Head of caudate nucleus (tissue), 42 donors: Measurements from ENCODE around the gene NEURL1.
"Not testable (repeated sequence)": the region's sequence is repeated elsewhere in the genome, so short reads cannot be mapped to it uniquely, and the experiment has no call there.

Source experiments
- DNase-seq, 42 donors: peaks; one replicate each; pipeline versions ENCODE4 v3.0.0 to v3.0.0-alpha.2; 2020 to 2021; ENCODE audit warnings: mixed read lengths in 7 of 42
- intact Hi-C: fragments of 100-400 bp; cut with DNase I; formaldehyde crosslinking; loops from one replicate; pipeline ENCODE4 v1.15.0; 2022

The NEURL1 gene

DNA sequence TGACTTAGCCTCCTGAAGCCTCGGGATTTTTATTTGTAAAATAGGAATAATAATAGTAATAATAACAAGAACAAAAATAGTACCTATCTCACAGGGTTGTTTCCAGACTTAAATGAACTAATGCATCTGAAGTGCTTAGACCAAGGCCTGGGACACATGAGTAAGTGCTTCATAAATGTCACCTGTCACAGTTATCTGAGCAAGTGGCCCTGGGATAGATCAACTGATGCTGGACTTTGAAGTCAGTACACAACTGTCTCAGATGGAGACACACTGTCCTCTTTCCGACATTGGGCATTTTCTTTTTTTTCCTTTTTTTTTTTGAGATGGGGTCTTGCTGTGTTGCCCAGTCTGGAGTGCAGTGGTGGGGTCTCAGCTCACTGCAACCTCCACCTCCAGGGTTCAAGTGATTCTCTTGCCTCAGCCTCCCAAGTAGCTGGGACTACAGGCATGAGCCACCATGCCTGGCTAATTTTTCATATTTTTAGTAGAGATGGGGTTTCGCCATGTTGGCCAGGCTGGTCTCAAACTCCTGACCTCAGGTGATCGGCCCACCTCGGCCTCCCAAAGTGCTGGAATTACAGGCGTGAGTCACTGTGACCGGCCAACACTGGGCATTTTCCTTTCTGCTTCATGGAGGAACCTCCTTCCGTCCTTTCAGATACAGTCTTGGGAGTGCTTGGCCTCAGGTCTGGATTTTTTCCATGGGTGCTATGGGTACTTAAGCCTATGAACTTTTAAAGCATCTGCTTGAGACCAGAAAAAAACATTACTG, 6.7 kb upstream of the NEURL1 start:
- intact Hi-C loops, result loop anchor here (2.0 kb wide), 1 partner anchor 72 kb away; no protein-coding TSS in a partner anchor
- DNase-seq, result not testable (repeated sequence)

DNA sequence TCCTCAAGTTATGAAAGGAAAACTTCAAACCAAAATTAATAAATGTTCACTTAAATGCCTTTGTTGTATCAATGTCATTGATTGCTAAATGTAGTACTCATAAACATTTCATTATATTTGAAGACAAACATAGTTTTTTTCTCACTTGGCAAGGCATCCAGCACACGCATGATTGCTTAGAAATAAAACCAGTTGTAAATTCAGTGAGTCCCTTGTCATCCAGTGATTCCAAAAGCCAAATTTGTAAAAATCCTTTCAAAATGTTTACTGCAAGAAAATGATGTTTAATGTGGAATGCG, 6.1 kb upstream of the NEURL1 start:
- no peak for DNase-seq
- intact Hi-C loops, result loop anchor here (2.0 kb wide), 1 partner anchor 73 kb away; no protein-coding TSS in a partner anchor

DNA sequence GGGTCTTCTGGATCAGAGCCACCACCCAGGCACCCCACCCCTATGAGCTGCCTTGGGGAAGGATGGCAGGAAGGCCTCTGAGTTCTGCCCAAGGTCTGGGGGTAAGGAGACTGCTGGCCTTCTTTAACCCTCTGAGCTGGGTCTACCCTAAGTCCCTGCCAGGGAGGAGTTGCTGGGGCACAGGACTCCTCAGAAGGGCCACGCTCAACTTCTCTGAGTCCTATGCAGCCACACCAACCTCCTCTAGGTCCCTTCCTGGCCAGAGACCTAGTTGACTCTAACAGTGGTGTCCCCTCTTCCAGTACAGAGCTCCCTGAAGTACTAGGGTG, 2.6 kb upstream of the NEURL1 start:
- intact Hi-C loops, result no loop called here
- DNase-seq, result no peak

DNA sequence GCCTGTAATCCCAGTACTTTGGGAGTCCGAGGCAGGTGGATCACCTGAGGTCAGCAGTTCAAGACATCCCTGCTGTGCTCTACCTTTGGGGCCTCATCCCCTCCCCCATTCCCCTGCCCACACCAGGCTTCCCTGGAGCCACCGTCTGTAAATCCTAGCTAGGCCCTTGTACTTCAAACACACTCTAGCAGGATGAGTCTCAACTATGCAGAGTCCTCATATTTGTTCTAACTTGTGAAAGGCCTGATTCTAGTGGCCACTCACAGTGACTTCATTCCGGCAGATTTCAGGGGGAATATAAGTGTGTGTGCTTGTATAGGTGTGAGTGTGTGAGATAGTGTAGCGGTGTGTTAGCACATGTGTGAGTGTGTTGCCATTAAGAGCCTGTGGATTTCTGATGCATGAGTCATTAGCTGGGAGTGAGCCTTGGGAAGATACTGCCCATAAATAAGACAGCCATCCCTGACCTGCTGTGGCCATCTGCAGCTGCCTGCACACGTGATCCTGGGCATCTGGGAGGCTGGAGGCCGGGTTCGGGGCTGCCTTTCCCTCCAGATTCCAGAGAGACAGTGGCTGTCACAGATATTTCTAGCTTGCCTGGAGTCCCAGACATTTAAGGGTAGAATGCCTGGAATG, 1.7 kb upstream of the NEURL1 start:
- intact Hi-C loops, result no loop called here
- no peak for DNase-seq

DNA sequence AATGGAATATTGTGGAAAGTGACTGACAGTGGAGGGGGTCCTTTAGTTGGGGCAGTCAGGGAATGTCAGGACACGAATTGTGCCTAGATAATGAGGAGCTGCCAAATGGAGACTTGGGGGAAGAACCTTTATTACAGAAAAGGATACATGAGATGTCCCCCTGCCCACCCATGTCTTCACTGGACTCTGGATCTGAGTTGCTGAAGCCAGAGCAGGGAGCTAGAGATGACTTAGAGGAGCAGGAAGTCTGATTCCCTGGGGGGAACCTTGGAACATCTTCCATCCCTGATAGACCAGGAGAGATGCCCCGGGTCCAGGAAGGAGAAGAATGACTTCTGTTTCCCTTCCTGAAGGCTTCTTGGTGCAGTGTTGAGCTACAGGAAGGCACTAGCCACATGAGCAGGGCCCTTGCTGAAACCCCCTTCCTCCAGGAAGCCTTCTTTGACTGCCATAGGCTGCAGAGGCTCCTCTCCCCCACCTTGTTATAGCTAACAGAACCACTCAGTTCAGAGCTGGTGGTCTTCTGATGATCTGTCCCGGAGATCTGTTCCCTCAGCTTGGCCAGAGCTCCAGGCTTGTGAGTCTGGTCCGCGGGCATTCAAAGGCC, 747 bp upstream of the NEURL1 start:
- DNase-seq, result no peak
- intact Hi-C loops, result no loop called here

DNA sequence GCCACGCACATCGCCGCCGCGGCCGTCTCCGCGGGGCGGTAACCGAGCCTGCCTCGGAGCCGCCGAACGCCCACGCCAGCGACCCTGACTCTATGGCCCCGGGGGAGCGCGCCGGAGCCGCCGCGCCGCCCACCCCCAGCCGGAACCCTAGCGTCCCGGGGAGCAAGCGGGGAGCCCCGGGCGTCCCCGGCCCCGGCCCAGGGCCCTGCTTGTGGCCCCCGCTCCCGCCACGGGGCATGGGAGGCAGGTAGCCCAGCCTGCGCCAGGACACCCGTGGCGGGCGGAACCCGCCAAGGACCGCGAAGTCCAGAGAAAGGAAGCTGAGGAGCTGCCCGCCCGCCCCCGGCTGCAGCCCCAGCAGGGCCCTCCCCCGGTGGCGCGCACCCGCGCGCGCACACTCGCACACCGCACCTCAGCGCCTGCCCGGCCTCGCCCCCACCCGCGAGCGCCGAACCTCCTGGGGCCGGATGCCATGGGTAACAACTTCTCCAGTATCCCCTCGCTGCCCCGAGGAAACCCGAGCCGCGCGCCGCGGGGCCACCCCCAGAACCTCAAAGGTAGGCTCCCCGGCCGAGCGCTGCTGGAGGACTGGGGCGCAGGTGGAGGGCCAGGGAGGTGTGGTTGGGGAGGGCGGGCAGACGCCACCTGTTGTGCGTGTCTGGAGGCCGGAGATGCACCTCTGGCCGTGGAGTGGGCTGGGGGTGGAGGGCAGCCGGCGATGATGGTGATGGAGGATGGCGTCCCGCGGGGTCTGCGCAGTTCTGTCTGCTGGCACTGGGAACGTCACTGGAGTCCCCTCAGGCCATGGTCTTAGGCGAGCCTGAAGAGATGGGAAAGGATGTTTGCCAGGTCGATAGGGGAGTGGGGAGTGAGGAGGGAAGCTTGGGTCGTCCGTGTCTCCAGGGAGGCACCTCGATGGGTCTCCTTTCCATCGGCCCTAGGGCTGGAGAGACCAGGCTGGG, 692 bp downstream of the NEURL1 start:
- intact Hi-C loops, result no loop called here
- DNase-seq, result peak in 35 of 42 donors; percentile 7 to 69 (median 45)

DNA sequence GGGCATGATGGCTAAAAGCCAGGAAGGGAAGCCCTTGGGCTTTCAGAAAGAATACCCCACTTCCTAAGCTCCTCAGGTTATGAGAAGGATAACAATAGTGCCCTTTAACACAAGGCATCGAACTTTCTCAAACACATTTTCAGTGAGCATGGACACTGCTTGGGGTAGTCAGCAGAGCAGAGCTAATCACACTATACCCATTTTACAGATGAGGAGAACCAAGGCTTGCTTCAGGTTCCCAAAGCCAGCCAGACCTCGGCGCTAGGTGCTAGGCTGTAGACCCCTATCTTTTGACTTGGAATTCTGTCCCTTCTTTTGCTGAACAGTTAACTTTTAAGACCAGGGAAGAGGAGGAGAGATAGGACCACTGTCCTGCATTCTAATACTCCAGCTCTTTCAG, 1.8 kb downstream of the NEURL1 start:
- intact Hi-C loops, result no loop called here
- DNase-seq, result no peak

DNA sequence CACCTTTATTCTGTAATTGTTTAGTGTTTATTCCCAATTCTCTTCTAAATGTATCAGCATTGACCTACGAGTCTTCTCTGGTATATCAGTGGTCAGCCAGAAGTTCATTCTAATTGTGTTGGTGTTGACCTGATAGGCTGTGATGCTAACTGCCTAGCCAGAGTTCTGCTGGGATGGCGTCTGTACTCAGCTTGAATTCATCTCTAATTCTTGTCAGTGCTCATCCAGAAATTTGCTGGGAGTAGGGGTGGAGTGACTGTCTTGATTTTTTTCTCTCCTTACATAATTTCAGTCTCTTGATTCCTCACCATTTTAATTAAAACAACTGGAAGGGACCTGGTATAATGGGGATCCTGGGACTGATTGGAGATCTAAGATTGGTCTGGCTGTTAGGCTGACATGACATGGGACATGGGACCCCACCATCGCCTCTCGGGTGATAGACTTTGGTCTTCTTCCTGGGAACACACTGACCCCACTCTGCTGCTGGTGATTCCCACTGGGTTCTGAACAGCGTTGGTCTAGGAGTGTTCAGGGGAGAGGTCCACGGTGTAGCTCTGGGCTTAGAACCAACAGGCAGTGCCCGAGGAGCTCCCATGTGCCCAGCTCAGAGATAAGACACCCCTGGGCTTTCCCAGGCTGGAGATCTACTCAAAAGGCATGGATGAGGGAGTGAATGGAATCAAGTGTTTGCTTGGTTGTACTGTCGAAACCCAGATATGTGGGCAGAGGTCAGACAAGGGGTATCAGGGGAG, 3.8 kb downstream of the NEURL1 start:
- intact Hi-C loops, result no loop called here
- DNase-seq, result peak in 8 of 42 donors; percentile 25 to 56 (median 39)

DNA sequence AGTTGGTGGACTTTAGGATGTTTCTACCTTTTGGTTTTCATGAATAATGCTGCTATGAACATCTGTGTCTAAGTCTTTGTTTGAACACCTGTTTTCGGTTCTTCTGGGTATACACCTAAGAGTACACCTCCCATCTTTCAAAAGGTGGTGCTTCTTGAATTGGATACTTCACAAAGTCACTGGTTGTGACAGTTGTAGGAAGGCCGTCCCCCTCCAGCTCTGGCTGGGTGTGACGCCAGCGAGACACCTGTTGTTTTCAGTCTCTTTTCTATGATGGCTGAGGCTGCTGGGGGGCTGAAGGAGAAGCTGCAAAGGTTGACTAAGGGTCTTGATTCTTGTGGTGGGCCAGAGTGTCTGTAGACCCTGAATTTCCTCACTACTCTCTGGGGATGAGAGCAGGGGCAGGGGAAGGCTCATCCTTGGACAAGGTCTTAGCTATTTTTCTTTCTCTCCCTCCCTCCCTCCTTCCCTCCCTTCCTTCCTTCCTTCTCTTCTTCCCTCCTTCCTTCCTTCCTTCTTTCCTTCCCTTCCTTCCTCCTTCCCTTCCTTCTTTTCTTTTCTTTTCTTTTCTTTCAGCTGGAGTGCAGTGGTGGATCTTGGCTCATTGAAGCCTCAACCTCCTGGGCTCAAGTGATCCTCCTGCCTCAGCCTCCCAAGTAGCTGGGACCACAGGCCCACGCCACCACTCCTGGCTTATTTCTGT, 5.6 kb downstream of the NEURL1 start:
- intact Hi-C loops, result no loop called here
- DNase-seq, result no peak

DNA sequence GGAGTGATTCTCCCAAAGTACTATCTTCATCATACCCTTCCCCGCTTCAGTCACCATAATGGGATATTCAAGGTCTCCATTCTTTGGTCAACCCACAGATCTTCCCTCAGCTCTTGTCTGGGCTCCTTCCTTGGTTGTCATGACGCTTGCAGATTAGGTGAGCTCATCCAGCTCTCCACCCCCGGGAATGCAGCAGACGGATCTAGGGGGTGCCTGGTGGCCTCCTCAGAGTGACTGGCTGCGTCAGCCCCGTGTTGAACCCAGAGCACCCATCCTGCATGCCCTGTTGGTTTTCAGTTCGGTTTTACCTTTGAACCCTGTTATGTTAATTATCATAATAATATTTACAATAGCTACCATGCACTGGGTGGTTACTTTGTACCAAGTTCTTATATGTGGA, 6.4 kb downstream of the NEURL1 start:
- DNase-seq, result peak in 37 of 42 donors; percentile 24 to 84 (median 57)
- intact Hi-C loops, result no loop called here

DNA sequence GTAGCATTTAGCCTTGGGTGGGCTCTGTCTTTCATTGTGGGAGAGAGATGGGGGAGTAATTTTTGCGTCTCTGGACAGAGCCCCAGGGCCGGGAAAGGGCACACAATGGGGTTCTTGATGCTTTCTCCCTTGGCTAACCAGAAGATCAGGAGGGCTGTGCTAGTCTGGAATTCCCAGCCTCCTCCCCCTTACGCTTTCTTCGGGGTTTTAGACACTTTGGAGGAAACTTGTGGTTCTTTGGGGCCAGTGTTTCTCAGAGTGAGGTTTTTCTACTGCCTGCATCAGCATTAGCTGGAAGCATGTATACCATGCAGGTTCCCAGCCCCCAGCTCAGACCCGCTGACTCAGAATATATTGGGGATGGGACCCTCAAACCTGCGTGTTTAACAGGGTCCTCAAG, 7.0 kb downstream of the NEURL1 start:
- no peak for DNase-seq

DNA sequence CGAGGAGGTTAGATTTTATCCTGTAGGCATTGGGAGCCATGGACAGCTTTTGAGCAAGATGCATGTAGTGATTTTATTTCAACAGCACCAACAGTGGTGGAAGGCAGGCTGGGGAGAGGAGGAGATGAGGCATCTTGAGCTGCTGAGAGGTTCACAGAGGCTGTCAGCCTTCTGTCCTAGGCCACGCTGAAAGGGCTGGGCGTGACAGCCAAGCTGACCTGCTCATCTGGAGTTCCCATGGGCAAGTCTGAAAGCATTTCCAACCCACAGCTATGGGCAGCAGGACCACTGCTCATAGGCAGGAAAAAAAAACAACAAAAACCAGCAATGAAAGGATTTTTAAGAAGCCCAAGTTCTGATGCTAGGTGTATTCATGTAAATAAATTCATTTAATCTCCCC, 7.7 kb downstream of the NEURL1 start:
- intact Hi-C loops, result no loop called here
- DNase-seq, result no peak

More for the DNA sequence above, 7.0 kb downstream of the NEURL1 start:
- intact Hi-C loops, result no loop called here

DNA sequence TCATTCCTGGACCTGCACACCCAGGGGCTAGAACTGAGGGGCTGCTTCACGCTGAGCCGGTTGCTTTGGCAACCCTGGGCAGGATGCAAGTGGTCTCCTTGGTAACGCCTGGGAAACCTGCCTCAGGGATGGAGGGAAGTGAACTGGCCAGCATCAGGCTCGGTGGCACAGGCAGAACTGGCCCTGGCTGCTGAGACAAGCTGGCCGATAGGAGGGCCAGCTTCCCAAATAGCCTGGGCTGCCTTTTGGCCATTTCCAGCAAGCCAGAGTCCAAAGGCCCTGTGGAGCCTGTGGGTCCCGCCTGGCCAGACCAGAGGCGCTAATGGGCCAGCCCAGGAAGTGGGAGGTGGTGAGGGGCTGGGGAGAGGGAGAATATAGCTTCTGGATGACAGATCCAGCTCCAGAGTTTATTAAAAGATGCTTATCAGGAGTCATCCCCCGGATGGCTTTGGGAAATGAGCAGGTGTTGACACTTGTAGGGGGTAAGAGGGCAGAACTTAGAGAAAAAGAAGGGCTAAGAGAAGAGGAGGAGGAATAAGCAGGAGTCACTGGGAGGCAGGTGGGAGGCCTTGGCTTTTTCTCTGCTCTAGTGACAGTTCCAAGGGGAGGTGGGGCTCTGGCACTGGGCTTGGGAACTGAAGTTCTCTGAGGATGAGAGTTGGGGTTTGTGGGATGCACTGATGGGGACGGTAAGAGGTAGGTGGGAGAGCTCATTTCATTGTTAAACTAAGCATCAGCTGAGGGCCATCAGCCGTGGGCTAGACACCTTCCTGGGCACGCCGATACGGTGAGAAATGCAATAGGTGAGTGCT, 9.6 kb downstream of the NEURL1 start:
- intact Hi-C loops, result no loop called here
- peak in 16 of 42 donors; percentile 14 to 67 (median 34) for DNase-seq

DNA sequence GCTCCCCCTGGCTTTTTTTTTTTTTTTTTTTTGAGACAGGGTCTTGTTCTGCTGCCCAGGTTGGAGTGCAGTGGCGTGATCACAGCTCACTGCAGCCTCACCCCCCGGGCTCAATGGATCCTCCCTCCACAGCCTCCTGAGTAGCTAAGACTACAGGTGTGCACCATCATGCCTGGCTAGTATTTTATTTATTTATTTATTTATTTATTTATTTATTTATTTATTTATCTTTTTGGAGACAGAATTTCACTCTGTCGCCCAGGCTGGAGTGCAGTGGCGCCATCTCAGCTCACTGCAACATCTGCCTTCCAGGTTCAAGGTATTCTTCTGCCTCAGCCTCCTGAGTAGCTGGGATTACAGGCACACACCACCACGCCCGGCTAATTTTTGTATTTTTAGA, 10.3 kb downstream of the NEURL1 start:
- intact Hi-C loops, DNase-seq: not testable (repeated sequence)

DNA sequence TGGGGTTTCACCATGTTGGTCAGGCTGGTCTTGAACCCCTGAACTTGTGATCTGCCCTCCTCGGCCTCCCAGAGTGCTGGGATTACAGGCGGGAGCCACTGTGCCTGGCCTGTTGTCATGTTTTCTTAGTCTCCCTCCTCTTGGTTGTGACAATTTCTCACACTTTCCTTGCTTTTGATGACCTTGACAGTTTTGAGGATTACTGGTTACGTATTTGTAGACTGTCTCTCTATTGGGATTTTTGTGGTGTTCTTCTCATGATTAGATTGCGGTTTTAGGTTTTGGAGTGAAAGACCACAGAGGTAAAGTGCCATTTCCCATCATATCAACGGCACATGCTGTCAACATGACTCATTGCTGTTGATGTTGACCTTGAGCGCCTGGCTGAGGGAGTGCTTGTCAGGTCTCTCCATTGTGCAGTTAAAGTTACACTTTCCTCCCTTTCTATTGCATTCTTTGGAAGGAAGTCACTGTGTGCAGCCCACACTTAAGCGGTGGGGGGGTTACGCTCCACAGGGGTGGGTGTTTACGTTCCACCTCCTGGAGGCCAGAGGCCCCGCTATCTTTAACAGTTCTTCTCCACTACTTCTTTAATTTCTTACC, 10.8 kb downstream of the NEURL1 start:
- intact Hi-C loops, result no loop called here
- peak in 3 of 42 donors; percentile 21 to 26 (median 25) for DNase-seq

DNA sequence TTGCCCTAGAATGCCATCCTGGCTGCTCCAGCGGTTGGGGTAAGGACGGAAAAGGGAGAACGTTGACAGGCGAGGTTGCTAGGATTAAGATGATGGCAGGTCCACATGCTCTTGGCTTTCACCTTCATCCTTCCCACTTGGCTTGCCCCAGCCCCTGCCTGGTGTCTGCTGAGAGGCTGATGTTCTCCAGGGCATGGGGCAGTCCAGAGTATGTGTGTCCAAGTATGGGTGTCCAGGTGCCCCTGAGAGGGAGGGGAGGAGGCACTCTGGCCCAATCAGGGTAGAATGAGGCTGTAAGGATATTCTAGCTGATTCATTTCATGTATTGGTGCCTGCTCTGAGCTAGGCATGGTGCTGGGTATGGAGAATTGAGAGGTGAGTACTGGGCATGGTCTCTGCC, 12.6 kb downstream of the NEURL1 start:
- intact Hi-C loops, result no loop called here
- peak in 2 of 42 donors; percentile 0 to 11 for DNase-seq
